ENCODE results near the gene MUTYH.

- TF ChIP-seq CTCF (IDR thresholded peaks at IDR 0.05; ENCODE audit: poor library complexity) (no peak), EZH2phosphoT487 (IDR thresholded peaks at IDR 0.05; ENCODE audit: low read depth, severe bottlenecking, unreplicated experiment) (no peak), EZH2 (IDR thresholded peaks at IDR 0.05; ENCODE audit: borderline replicate concordance) (no peak)
These were observed 13.3 kb downstream of the MUTYH start, which contains the start of gene HPDL for GRCh38 chr1:45326627-45327623.
